Upper lobe of right lung (tissue), 1 donor: ENCODE measurements around the gene HS6ST1. TPM values are rescaled to one million over a fixed set of nuclear protein-coding genes. Genes with fewer than 3 reads are reported as not detected.
A peak's percentile ranks its signal among the peaks of the same experiment; 100 is the strongest.

Experiments used
- ATAC-seq: fragments of 200-7000 bp; cut with Tn5 transposase; one replicate; pipeline ENCODE4 v1.9.1; 2020; ENCODE audit warnings: mild to moderate bottlenecking, moderate library complexity
- DNase-seq: peaks from one replicate; pipeline ENCODE4 v3.0.0-alpha.2; 2020
- H3K27ac ChIP-seq: fragments of 200-600 bp; one replicate; pipeline ENCODE4 v1.8.0; 2022
- H3K27me3 ChIP-seq: fragments of 200-600 bp; one replicate; pipeline ENCODE4 v1.8.0; 2022; ENCODE audit warnings: mild to moderate bottlenecking
- H3K36me3 ChIP-seq: fragments of 200-600 bp; one replicate; pipeline ENCODE4 v1.8.0; 2022
- H3K4me1 ChIP-seq: fragments of 200-600 bp; one replicate; pipeline ENCODE4 v1.8.0; 2022
- H3K4me3 ChIP-seq: fragments of 200-600 bp; one replicate; pipeline ENCODE4 v1.8.0; 2022; ENCODE audit warnings: mild to moderate bottlenecking
- H3K9me3 ChIP-seq: fragments of 200-600 bp; one replicate; pipeline ENCODE4 v1.8.0; 2022
- intact Hi-C: fragments of 100-400 bp; cut with DNase I; formaldehyde crosslinking; loops from one replicate; pipeline ENCODE4 v1.11.0; 2022
- total RNA-seq: library from RNA; stranded (reverse); fragmentation: NEBNext Ultra II Directional; extraction: Animal tissue kit (Norgen Biotek cat#: 25700); gene quantifications from one replicate; pipeline ENCODE4 v1.2.1, GENCODE V29; 2021
- TF ChIP-seq, protein P1 (sequence below): fragments of 200-600 bp; IDR thresholded peaks from one replicate; pipeline ENCODE4 v1.8.0; 2022; ENCODE audit warnings: antibody characterized with exemption
- donor health status: DM: no; HTN: yes; CAD: no; lungs with severe emphysema.

The HS6ST1 gene
- total RNA-seq, 1 donor from 2014 or later: 33.2 TPM

DNA sequence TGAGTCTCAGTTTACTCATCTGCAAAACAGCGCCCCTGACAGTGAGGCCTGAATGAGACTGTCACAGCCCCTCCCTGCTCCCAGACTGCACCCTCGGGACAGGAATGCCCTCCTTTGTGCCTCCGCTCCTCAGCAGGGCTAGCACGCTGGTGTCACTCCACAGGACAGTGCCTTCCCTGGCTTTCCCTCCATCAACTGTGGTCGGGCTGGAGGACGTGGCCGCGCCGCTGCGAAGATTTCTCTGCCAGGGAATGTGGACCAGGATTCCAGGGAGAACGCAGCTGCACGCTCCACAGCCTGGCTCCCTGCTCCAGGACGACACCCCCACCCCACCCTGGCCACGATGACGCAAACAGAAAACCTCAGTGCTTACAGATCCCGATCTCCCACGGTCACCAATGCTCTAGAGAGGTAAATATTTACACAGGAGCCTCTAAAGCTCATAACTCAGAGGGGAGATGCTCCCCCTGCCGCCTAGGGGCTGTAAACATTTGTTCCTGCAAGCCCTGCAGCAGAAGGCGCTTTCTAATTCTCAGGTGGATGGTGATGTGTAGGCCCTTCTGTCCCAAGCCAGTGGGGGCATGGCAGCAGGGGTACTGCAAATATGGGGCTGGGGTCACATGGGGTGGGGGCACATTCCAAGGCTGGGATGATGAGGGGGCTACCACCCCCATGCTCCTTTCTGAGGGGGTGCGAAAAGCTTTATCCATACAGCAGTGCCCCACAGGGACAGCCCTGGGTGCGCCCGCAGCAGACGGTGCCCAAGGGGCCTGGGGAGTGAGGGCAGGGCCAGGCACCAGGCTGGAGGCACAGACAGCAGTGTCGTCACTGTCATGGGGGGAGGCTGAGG is 12.4 kb downstream of the HS6ST1 start:
- Histone ChIP-seq H3K4me1 (peaks cover 62% of the 10 kb centered on the region), H3K27ac (peak overlapping the region; percentile 58), H3K36me3 (no peaks in the 10 kb centered on the region), H3K27me3 (no peaks in the 10 kb centered on the region), H3K9me3 (no peaks in the 10 kb centered on the region), H3K4me3 (no peak overlapping the region)
- TF ChIP-seq, protein P1, sequence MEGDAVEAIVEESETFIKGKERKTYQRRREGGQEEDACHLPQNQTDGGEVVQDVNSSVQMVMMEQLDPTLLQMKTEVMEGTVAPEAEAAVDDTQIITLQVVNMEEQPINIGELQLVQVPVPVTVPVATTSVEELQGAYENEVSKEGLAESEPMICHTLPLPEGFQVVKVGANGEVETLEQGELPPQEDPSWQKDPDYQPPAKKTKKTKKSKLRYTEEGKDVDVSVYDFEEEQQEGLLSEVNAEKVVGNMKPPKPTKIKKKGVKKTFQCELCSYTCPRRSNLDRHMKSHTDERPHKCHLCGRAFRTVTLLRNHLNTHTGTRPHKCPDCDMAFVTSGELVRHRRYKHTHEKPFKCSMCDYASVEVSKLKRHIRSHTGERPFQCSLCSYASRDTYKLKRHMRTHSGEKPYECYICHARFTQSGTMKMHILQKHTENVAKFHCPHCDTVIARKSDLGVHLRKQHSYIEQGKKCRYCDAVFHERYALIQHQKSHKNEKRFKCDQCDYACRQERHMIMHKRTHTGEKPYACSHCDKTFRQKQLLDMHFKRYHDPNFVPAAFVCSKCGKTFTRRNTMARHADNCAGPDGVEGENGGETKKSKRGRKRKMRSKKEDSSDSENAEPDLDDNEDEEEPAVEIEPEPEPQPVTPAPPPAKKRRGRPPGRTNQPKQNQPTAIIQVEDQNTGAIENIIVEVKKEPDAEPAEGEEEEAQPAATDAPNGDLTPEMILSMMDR: no peak
- intact Hi-C loops: no loop called here
- ATAC-seq (peak; percentile 22), DNase-seq (peak; percentile 69)

DNA sequence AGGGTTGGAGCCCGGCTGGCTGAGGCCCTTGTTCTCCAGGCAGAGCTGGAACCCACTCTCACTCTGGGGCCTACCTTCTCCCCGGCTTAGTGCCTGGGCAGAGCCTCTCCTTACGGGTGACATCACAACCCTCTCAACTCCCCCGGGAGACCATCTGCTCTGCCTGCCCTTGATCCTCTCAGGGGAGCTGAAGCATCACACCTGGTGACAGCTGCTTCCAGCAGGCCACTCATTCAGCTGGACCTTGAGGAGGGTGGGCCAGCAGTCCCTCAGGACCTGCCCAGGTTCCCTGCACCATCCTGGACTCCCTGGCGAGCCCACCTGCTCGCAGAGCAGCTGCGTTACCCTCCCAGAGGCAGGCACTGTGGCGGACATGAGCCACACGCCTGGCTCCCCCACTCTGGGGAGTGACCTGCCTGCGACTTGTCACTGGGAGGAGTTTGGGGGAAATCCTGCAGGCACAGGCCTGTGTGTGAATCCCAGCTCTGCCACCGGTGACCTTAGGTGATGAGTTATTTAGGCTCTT is 13.1 kb downstream of the HS6ST1 start:
- Histone ChIP-seq H3K36me3 (no peaks in the 10 kb centered on the region), H3K27ac (peak overlapping the region; percentile 58), H3K4me3 (no peak overlapping the region), H3K27me3 (no peaks in the 10 kb centered on the region), H3K9me3 (no peaks in the 10 kb centered on the region), H3K4me1 (peaks cover 57% of the 10 kb centered on the region)
- ATAC-seq (no peak), DNase-seq (peak; percentile 60)
- TF ChIP-seq, protein P1: no peak
- intact Hi-C loops: no loop called here

DNA sequence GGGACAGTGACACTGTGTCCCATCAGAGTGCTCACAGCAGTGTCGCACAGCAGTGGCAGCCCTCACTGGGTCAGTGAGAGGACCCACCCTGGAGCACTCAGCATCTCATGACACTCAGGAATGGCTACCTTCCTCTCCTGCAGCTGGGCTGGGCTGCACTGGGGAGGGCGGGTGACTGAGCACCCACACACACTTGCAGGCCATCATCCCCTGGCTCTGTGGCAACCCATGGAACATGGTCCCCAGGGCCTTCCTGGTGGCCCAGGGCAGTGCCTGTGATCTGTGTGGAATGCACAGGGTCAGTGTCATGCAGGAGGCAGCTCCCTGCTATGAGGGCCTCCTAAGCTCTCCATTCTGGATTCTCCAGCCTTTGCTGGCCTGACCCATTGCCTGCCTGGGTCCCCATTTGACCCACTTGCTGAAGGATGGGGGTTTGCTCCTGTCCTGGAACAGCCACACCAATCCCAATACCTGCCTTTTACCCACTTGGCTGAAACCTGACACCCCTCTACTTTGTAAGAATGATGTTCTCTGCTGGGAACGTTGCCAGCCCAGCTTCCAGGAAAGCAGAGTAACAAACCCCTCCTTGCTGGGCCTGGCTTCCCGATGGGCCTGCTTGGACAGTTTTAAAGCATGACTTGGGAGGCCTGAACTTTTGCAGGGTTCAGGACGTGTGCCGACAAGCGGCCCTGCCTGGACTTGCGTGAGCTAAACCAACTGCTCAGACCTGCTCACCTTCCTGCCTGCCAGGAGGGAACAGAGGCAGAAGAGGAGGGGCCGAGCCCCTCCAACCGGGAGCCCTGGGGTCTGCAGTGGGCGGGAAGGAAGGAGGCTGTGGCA is 13.7 kb downstream of the HS6ST1 start:
- TF ChIP-seq, protein P1: no peak
- peak overlapping the region; percentile 58 for H3K27ac ChIP-seq

DNA sequence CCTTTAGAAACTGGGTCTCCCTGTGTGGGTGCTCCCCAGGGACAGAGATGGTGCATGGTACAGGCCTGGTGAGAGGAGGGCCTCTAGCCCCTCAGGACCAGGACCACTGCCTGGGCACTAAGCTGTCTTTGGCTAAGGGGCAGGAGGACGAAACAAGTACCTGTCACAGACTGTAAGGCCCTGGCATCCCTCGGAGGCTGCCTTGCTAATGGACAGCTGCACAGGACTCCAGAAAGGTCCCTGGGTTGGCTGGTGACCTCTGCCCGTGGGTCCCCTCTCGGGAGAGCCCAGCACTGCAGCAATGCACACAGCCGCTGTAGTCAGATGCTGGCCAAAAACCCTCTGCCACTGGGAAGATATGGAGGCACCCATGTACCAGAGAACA is 14.3 kb downstream of the HS6ST1 start:
- Histone ChIP-seq H3K27ac (no peak overlapping the region), H3K36me3 (no peaks in the 10 kb centered on the region), H3K27me3 (no peaks in the 10 kb centered on the region), H3K4me1 (peaks cover 46% of the 10 kb centered on the region), H3K9me3 (no peaks in the 10 kb centered on the region), H3K4me3 (no peak overlapping the region)
- DNase-seq (no peak), ATAC-seq (no peak)
- TF ChIP-seq, protein P1: no peak
- intact Hi-C loops: no loop called here

More for the DNA sequence above, 13.7 kb downstream of the HS6ST1 start:
- no peaks in the 10 kb centered on the region for H3K36me3 ChIP-seq
- no peaks in the 10 kb centered on the region for H3K27me3 ChIP-seq
- intact Hi-C loops: no loop called here
- DNase-seq: peak; percentile 74
- ATAC-seq: peak; percentile 8
- H3K9me3 ChIP-seq: no peaks in the 10 kb centered on the region
- no peak overlapping the region for H3K4me3 ChIP-seq
- peaks cover 52% of the 10 kb centered on the region for H3K4me1 ChIP-seq

DNA sequence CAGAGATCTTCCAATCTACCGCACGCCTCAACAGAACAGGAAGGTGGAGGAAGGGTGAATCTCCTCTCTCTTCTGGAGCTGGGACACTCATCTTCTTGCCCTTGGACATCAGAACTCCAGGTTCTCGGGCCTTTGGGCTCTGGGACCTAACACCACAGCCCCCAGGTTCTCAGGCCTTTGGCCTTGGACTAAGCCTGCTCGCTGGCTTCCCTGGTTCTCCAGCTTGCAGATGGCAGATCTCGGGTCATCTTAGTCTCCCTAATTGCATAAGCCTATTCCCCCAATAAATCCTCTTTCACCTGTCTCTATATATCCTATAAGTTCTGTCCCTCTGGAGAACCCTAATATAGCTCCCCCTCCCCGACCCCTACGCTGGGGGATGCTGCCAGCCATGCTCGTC is 14.8 kb downstream of the HS6ST1 start:
- DNase-seq: no peak
- H3K4me1 ChIP-seq: peaks cover 42% of the 10 kb centered on the region
- no peak overlapping the region for H3K4me3 ChIP-seq
- no peaks in the 10 kb centered on the region for H3K9me3 ChIP-seq
- H3K27ac ChIP-seq: no peak overlapping the region
- TF ChIP-seq, protein P1: no peak
- ATAC-seq: no peak
- intact Hi-C loops: no loop called here
- H3K27me3 ChIP-seq: no peaks in the 10 kb centered on the region
- H3K36me3 ChIP-seq: no peaks in the 10 kb centered on the region
